ENCODE results near the gene MAP1B.

Gene MAP1B

GRCh38 chr5:72248410-72248981 is 141.2 kb downstream of the MAP1B start:
- DNase-seq (ENCODE audit: low read depth), result peak; percentile 91
- H3K4me3 ChIP-seq (ENCODE audit: low read length), result no peak overlapping the region
- TF ChIP-seq CTCF (conservative IDR thresholded peaks at IDR 0.05; ENCODE audit: low read length), result no peak

- no peak for DNase-seq (ENCODE audit: low read depth)
- TF ChIP-seq CTCF (conservative IDR thresholded peaks at IDR 0.05; ENCODE audit: low read length), result no peak
- no peak overlapping the region for H3K4me3 ChIP-seq (ENCODE audit: low read length)
These were observed 144.1 kb downstream of the MAP1B start for GRCh38 chr5:72251386-72251785.

- no peak overlapping the region for H3K4me3 ChIP-seq (ENCODE audit: low read length)
- no peak for TF ChIP-seq CTCF (conservative IDR thresholded peaks at IDR 0.05; ENCODE audit: low read length)
- DNase-seq (ENCODE audit: low read depth), result peak; percentile 12
These were observed 144.7 kb downstream of the MAP1B start for GRCh38 chr5:72252008-72252407.

GRCh38 chr5:72252574-72253155 is 145.4 kb downstream of the MAP1B start:
- no peak for TF ChIP-seq CTCF (conservative IDR thresholded peaks at IDR 0.05; ENCODE audit: low read length)
- peak overlapping the region; percentile 6 for H3K4me3 ChIP-seq (ENCODE audit: low read length)
- peak; percentile 63 for DNase-seq (ENCODE audit: low read depth)

GRCh38 chr5:72255237-72255636 is 148.0 kb downstream of the MAP1B start:
- H3K4me3 ChIP-seq (ENCODE audit: low read length), result no peak overlapping the region
- TF ChIP-seq CTCF (conservative IDR thresholded peaks at IDR 0.05; ENCODE audit: low read length), result no peak
- DNase-seq (ENCODE audit: low read depth), result no peak

- TF ChIP-seq CTCF (conservative IDR thresholded peaks at IDR 0.05; ENCODE audit: low read length), result no peak
- no peak overlapping the region for H3K4me3 ChIP-seq (ENCODE audit: low read length)
- no peak for DNase-seq (ENCODE audit: low read depth)
These were observed 148.4 kb downstream of the MAP1B start for GRCh38 chr5:72255670-72256069.

GRCh38 chr5:72256536-72256935 is 149.3 kb downstream of the MAP1B start:
- no peak for TF ChIP-seq CTCF (conservative IDR thresholded peaks at IDR 0.05; ENCODE audit: low read length)
- no peak for DNase-seq (ENCODE audit: low read depth)
- no peak overlapping the region for H3K4me3 ChIP-seq (ENCODE audit: low read length)
